ENCODE data around the gene NUTM1. TPM values are rescaled to one million over a fixed set of nuclear protein-coding genes. Genes with fewer than 3 reads are reported as not detected.

Gene NUTM1
- polyA plus RNA-seq, 1 of the 3 experiments (the other 2 are of a cell fraction) = not detected

DNA sequence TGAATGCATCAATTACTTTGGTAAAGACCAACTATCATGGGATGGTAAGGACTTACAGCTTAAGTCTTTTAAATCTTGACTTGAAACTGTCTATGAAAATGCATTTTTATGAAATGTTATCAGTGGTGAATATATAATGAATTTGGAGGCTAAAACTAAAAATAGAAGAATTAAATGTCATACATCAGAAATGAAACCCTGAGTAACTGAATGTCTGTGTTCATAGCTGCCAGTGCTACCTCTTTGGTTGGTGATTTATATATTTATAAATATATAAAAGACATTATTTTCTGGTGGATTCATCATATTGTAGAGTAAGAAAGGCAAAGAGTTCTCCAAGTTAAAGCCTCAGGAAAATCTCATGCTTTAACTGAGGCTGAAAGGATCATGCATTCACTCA lies 17.7 kb upstream of the NUTM1 start:
- DNase-seq = no peak
- Histone ChIP-seq H3K36me3 (replicated peaks in 1 of 2; ENCODE audit: control insufficient read depth in 1 of 2, insufficient read depth in 2 of 2, low read length in 1 of 2) (no peaks in the 10 kb centered on the region), H3K9me2 (no peaks in the 10 kb centered on the region), H3K4me1 (ENCODE audit: control insufficient read depth in 1 of 2, insufficient read depth in 2 of 2, low read depth in 1 of 2, low read length in 1 of 2) (no peaks in the 10 kb centered on the region), H3F3A (replicated peaks; ENCODE audit: insufficient read depth) (peaks cover 3% of the 10 kb centered on the region), H3K9ac (no peak overlapping the region), H3K27me3 (ENCODE audit: insufficient read depth) (no peaks in the 10 kb centered on the region), H4K20me1 (ENCODE audit: insufficient read depth) (no peaks in the 10 kb centered on the region), H3K4me2 (no peak overlapping the region), H2AFZ (ENCODE audit: low read depth) (no peak overlapping the region), H3K9me3 (no peaks in the 10 kb centered on the region), H3K27ac (ENCODE audit: low read depth in 2 of 2, low read length in 1 of 2) (no peak overlapping the region), H3K4me3 (ENCODE audit: low read depth in 2 of 2, low read length in 1 of 2) (no peak overlapping the region), H3K79me2 (ENCODE audit: insufficient read depth) (peaks cover 8% of the 10 kb centered on the region; the same call in 1 of the 2 replicates)
- ChIA-PET CTCF (no interaction called here), POLR2A (no interaction called here)
- TF ChIP-seq CTCF (IDR thresholded peaks at IDR 0.05) = no peak
- TF ChIP-seq POLR2AphosphoS5 (IDR thresholded peaks at IDR 0.05; ENCODE audit: low read depth, low read length) = no peak
- no peak for TF ChIP-seq GATA2 (CRISPR knock-in tag; IDR thresholded peaks at IDR 0.05)
- no peak for TF ChIP-seq MXI1 (IDR thresholded peaks at IDR 0.05; ENCODE audit: low read depth, low read length)
- TF ChIP-seq FOSL2 (IDR thresholded peaks at IDR 0.05; ENCODE audit: borderline replicate concordance, low read depth) = no peak
- no peak for TF ChIP-seq REST (IDR thresholded peaks at IDR 0.05; ENCODE audit: low read depth, low read length)
- no peak for TF ChIP-seq USF2 (IDR thresholded peaks at IDR 0.05; ENCODE audit: borderline replicate concordance, low read depth, low read length)
- no peak for TF ChIP-seq TAF1 (IDR thresholded peaks at IDR 0.05; ENCODE audit: borderline replicate concordance, low read depth, low read length)
- TF ChIP-seq RAD21 (IDR thresholded peaks at IDR 0.05; ENCODE audit: low read length) = no peak
- TF ChIP-seq FOXM1 (IDR thresholded peaks at IDR 0.05; ENCODE audit: low read depth) = no peak
- no peak for TF ChIP-seq MEF2A (IDR thresholded peaks at IDR 0.05; ENCODE audit: borderline replicate concordance, low read depth)
- no peak for TF ChIP-seq RCOR1 (IDR thresholded peaks at IDR 0.05; ENCODE audit: low read length)
- no peak for TF ChIP-seq RFX5 (IDR thresholded peaks at IDR 0.05; ENCODE audit: low read length)
- TF ChIP-seq ZBTB33 (IDR thresholded peaks at IDR 0.05; ENCODE audit: borderline replicate concordance, low read depth) = no peak
- TF ChIP-seq USF1 (IDR thresholded peaks at IDR 0.05; ENCODE audit: borderline replicate concordance, low read depth) = no peak
- no peak for TF ChIP-seq ELF1 (IDR thresholded peaks at IDR 0.05)
- TF ChIP-seq IRF3 (IDR thresholded peaks at IDR 0.05; ENCODE audit: low read depth, low read length) = no peak
- TF ChIP-seq YY1 (IDR thresholded peaks at IDR 0.05; ENCODE audit: low read depth) = no peak

Measured in SK-N-SH (cell line).